Activated CD8-positive, alpha-beta memory T cell treated with anti-CD3 and anti-CD28 coated beads, Interleukin-2, amount 50 U/mL, for 24 hours (primary cell): ENCODE results near the gene AVPR2.

Experiments used
- DNase-seq: peaks from one replicate; pipeline ENCODE4 v3.0.0-alpha.2; 2020; ENCODE audit errors: extremely low read depth

The AVPR2 gene

DNA sequence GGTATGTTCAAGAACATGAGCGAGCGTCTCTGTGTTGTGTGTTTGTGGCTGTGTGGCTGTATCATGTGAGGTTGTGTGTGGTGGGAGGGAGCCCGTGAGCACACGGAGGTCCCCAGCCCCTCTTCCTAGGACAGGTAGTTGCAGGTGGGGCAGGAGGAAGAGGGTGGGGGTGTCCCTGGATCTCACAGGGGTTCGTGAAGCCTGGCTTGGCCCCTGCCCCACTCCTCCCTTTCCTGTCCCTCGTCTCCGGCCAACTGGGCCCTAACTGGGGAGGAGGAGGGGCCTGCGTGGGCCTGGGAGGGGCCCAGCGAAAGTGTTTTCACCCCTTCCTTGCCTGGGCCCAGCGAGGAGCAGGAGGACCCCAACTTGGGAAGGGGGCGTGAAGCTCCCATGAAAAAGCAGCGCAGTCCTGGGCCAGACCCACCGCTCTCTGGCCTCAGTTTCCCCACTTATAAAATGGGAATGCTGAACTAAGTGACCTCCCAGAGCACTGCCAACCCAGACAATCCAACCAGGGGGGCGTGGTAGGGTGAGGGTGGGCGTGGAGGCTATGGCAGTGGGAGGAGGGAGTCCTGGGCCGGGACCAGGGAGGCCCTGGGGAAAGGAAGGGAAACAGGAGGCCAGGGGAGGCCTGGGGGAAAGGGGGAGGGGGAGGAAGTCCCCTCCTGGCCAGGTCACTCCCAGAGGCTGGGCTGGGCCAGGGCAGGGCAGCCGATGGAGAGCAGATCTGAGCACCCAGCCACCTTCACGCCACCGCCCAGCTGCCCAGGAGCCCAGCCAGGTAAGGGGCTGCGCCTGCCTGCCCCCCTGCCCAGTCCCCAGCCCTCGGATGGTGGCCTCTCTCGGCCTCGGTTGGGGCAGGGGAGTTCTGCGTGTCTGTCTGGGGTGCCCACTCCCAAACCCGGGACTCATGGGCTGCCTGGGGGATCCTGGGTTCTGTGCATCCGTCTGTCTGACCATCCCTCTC, at the start of gene AVPR2:
AVPR2 (plus strand) TSS at position 683 of the 967 bp plus-strand sequence. CDS start 473 bp downstream, outside the sequence.
- no peak for DNase-seq

DNA sequence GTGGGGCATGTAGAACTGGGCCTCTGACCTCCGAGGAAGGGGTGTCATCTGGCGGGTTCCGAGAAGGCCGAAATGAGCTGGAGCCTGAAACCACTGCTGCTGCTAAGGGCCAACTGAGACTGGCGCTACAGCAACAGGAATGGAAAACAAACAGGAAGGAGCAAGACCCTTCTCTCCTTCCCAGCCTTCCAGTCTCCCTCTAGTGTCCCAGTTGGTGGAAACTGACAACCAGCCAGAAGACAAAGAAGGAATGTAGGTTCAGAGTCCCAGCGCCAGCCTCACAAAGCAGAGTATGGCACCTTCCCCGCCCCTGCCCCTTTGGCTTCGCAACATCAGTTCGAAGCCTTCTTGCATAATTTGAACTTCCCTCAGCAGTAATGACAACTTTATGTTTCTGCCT, 49.8 kb upstream of the AVPR2 start:
- no peak for DNase-seq

DNA sequence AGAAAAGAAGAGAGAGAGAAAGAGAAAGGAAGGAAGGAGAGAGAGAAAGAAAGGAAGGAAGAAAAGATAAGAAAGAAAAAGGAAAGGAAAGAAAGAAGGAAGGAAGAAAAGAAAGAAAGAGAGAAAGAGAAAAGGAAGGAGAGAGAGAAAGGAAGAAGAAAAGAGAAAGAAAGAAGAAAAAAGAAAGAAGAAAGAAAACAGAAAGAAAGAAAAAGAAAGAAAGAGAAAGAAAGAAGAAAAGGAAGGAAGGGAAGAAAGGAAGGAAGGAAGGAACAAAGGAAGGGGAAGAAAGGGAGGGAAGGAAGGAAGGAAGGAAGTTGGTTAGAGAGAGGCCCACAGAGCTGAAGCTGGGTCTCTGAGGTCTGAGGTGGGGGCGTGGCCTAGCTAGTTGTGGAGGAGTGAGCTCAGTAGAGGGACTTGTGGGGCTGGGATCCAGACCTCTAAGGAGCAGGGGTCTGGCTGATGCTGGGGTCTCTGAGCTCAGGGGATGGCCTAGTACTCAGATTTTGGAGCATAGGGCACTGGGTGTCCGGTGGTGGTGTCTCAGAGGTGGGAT, 47.0 kb upstream of the AVPR2 start:
- no peak for DNase-seq

DNA sequence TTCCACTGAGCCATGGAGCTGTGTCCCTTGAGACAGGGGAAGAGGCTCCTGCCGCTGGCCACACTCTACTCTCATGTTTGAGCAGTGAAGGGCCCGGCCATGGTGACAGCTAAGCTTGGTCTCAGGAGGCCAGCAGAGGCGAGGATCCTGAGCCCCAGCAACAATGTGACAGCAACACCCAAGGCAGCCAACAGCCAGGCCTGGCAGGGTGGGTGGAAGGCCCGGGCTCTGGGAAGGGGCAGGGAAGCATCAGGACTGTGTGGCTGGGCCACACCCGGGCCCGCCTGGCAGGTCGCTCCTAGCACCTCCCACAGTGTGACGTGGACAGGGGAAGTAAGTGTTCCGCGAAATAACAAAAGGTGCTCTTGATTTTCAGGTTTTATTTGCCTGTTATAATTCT, 43.3 kb upstream of the AVPR2 start:
- DNase-seq, result no peak

DNA sequence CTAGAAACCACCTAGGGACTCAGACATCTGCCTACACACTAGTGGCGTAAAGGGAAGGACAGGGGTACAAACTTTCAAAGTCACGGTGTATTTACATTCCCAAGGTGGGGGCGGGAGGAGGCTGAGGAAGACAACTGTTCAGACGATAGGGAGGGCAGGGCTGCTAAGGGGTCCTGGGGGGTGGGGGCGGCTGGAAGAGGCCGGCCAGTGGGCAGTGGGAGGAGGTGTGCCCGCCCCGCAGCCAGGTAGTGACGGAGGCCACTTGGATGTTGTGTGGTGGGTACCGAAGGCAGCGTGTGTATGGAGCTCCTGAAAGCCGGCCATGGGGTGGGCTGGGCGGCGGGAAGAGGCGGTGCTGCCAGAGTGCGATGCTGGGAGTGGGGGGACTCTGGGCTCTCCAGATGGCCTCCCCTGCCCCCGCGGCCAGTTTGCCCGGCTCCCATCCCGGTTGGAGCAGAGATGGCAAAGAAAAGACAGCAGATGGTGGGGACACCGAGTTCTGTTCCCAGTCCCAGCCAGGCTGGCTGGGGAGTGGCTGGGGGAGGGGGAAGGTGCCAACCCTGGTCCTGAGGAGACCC, 42.7 kb upstream of the AVPR2 start:
- no peak for DNase-seq

DNA sequence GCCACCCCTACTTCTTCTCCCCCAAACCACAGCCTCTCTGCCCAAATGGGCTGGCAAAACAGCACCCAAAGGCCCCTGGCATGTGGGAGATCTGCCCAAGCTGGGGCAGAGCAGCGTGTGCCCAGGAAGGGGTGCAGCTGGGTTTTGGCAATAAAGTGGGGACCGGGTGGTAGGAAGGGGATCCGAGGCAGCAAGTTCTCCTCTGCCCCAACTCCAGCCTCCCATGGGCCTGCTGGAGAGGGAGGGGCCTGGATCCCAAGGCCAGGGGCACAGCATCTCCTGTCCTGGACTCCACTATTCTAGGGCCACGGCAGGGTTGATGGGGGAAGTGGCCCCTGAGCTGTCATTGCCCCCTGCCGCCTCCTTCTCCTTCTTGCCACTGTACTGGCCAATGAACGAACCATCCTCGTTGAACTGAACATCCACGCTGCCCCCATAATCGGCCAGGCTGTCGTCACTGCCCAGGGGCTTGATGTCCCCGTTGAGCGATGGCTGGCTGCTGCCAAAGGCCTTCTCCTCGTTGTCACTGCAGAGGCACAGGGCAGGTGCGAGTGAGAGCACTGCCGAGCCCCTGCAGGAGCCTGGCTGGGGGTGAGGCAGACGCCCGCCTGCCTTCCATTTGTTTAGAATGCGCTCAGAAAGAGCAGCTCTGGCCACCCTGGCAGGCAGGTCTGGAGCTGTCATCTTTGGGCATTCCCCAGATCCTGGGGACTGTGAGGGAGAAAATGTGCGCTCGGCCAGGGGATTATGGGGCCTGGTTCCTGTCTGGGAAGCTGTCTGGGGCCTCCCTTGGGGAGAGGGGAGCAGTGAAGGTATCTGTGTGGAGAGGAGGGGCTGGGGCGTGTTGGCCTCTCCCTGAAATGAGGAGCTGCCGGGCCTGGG, 41.9 kb upstream of the AVPR2 start:
- DNase-seq, result no peak

DNA sequence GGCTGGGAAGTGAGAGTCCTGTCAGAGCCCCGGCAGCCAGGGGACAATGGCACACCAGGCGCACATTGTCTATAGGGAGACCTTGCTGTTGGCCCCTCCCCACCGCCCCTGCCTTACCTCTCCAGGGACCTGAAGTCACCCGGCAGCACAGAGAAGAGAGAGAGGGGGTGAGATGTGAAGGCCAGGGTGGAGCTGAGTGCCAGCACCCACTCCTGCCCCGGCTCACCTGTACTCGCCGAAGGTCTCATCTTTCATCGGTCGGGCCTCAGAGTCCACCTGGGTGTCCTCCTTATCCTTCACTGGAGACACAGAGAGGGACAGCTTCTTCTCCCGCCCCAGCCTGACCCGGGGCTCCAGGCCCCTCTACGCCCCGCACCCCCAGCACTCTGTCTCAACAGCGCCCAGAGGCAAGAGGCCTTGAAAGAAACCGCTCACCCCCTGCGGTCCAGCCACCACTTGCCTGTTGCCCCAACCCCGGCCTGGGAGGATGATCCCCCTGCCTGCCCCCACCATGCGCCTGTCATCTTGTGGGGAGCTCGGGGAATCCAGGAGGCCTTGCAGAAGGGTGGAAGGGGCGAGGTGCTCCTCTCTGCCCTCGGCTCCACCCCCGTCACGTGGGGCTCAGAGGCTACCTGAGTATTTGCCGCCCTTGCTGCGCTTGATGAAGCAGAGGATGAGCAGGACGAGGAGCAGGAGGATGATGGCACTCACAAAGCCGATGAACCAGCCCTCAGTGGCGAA, 41.1 kb upstream of the AVPR2 start:
- DNase-seq, result no peak

DNA sequence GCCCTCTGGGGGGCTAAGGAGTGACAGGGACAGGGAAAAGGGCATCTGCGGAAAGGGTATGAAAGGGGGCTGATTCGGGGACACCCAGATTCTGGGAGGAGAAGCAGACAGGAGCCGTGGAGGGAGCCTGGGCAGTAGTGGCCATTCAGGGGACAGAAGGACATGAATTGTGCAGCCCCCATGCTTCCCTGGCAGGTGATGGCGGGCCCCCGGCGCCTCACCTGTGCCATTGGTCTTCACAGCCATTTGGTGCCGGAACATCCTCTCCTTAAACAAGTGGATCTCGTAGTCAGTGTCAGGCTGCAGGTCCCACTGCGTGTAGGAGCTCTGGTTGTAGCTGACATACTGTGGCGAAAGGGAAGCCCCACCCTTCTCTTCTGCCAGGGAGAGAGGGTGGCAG, 40.4 kb upstream of the AVPR2 start:
- DNase-seq, result no peak

DNA sequence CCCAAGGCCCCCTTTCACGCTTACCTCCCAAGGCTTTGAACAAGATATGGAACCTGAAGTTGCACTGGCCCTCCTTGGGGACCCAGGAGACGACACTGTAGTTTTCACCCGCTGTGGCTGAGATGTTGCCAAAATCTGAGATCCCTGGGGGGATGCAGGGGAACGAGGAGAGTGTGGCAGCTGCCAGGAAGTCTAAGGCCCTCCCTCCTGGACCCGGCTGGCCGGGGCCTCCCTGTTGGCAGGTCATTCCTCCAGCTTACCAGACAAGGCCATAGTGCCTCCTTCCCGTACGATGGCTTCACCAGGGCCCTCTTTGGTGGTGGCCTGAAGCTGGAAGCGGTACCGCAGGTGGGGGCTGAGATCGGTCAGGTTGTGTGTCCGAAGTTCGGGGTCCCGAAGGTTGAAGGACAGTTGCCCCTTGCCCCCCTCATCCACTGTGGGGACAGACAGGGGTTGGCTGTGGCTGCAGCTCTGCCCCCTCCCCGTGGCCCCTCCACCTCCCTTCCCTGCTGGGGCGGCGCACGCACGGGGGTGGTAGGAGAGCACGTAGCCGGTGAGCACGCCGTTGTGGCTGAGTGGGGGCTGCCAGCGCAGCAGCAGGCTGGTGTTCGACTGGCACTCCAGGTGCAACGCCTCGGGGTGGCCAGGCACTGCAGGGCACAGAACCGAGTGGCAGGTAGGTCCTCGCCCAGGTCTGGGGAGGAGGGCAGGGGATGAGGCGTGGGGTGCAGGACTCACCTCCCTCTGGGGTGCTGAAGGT, 39.7 kb upstream of the AVPR2 start:
- no peak for DNase-seq

DNA sequence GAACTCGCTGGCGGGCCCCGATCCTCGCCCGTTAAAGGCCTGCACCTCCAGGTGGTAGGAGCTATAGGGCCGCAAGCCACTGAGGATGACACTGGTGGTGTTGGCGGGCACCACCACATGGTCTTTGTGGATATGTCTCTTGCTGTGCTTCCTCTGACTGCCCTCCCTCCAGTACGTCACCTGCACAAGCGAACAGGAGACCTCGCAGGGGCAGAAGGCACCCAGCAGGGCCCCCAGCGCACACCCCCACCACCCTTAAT, 39.2 kb upstream of the AVPR2 start:
- DNase-seq, result no peak

DNA sequence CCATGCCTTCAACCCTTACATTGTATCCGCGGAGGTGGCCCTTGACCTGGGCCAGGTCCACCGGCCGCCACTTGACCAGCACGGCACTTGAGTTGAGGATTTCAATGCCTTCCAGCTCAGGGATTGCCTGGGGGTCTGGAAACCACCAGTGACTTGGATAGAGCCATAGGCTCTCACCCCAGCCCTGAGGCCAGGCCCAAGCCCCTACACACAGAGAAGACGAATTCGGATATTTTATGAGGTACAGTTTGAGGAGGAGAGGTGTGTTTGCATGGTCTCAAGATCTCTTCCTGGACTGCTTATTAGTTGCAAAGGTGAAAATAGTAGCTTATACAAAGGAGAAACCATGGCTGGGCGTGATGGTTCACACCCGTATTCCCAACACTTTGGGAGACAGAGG, 38.8 kb upstream of the AVPR2 start:
- DNase-seq, result no peak

DNA sequence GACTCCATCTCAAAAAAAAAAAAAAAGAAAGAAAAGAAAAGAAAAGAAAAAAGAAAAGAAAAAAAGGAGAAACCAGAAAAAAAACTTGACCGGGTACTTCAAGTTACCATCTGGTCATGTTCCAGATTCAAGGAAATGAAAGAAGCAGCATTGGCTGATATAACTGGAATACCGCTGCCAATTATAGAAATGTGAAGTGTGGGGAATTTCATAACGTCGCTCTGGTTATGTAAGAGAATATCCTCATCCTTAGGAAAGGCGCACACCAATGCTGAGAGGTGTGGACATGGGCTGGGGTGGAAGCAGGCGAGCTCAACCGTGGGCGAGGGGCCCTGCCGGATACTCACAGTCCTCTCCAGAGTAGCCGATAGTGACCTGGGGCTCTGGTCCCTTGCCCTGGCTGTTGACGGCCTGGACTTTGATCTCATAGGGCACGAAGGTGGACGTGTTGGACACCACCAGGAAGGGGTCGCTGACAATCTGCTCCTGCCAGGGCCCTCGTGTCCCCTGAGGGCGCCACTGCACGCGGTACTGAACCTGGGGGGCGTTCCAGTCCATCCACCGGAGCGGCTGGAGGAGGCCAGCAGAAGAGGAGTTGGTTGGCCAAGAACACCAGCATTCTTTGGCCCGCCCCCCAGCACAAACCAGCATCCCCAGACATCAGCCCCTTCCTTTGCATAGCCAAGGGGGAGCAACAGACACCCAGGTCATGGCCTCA, 38.0 kb upstream of the AVPR2 start:
- DNase-seq, result no peak

DNA sequence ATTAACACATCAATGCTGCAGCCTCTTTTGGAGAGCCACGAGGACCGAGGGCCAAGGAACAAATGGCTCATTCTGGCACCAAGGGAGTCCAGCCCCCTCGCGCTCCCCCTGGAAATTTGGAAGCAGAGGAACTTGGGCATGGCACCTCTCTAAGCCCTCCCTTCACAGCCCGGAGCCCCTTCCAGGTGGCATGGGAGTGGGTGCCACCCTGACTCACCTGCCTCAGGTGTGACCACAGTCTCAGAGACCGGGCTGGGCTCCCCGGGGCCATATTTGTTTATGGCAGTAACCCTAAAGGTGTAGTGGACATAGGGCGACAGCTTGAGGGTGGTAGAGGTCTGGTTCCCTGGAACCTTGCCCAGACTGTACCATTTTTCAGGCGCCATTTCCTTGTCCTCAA, 37.3 kb upstream of the AVPR2 start:
- no peak for DNase-seq

DNA sequence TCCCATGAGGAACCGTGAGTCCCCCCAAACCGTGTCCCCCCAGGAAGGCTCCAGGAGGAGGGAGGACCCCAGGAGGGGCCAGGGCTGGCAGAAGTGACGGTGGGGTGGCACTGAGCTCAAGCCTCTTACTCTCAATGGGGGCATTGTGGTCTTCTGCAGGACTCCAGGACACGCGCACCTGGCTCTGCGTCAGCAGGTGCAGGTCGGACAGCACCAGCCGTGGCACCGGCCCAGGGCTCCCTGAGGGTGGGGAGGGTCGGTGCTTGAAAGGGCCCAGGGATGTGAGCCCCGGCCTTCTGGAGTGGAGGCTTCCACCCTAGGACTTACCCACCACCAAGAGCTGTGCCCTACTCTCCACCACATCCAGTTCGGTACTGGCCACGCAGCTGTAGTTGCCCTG, 36.8 kb upstream of the AVPR2 start:
- no peak for DNase-seq

DNA sequence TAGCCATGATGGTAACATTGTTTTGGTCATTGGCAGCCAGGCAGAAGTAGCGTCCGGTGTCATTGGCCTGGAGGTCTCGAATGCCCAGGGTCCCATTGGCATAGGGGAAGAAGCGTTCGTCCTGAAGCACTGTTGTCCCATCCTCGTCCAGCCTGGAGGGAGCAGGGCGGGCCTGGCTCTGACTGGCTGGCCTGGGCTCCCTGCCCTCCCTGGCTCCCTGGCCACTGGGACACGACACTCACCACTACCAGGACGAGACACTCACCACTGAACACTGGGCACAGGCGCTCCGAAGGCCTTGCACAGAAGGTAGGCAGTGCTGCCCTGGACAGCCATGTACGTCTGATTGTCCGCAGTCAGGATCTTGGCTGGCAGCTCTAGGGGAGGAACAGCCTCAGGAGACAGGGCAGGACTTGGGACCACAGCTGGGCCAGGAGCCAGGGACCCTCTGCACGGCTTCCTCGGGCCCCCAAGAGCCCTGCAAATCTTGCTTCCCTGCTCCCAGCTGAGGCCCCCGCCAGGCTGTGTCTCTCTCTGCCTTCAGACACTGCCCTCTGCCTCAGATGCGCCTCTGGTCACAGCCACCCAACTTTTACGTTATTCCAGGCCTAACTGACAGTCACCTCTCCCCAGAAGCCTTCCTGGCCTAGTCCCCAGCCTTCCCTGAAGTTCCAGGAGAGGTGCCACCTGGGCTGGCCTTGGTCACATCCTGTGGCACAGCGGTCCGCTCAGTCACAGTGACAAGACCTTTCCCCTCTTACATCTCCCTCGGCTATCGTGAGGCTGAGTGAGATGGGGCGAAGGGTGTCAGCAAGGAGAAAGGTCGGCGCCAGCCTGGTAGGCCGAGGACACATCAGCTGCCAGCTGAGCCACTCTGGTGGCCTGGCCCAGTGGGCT, 35.6 kb upstream of the AVPR2 start:
- DNase-seq, result no peak

DNA sequence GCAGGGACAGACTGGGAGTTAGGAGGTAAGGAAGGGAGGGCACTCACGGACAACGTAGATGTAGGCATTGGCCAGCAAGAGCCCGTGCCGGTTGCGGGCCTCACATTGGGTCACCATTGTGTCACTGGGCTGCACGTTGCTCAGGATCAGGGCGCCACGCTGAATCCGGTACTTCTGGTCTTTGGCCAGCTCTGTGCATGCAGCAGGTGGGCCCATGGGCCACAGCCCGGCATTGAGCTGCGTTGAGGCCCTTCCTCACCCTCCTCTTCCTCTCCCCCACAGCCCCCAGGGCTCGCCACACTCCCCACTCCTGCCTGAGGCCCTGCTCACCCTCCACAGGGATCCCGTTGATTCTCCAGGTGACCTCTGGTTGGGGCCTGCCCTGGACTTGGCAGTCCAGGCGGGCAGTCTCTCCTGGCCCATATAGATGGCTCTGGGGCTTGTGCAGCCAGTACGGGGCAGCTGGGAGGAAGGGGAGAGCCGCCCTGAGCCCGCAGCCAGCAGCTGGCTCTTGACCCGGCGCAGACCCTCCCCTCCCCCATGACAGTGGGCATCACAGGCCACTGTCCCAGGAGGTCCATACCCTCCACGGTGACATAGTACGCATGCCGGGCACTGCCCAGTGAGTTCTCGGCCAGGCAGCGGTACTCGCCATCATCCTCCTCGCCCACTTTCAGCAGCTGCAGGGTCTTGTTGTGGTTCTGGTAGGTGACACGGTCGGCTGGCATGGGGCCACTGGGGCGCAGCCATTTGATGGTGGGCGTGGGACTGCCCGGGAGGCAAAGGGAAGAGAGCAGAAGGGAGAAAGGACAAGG, 34.8 kb upstream of the AVPR2 start:
- DNase-seq, result no peak

DNA sequence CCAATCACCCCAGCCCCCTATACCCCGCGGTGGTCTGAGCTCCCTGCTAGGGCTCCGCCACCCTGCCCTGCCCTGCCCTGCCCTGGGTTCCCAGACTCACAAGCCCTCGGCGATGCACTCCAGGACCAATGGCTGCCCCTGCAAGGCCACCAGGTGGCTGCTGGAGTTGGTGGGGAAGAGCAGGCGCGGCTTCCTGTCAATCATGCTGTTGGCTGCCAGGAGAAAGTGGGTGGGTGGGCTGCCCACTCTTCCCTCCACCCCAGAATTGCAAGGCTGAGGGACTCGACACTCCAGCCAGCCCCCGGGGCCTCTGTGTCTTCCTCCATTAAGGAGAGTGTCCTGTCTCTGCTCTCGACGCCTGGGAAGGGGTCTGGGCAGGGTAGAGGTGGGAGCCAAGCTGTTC, 34.2 kb upstream of the AVPR2 start:
- no peak for DNase-seq

DNA sequence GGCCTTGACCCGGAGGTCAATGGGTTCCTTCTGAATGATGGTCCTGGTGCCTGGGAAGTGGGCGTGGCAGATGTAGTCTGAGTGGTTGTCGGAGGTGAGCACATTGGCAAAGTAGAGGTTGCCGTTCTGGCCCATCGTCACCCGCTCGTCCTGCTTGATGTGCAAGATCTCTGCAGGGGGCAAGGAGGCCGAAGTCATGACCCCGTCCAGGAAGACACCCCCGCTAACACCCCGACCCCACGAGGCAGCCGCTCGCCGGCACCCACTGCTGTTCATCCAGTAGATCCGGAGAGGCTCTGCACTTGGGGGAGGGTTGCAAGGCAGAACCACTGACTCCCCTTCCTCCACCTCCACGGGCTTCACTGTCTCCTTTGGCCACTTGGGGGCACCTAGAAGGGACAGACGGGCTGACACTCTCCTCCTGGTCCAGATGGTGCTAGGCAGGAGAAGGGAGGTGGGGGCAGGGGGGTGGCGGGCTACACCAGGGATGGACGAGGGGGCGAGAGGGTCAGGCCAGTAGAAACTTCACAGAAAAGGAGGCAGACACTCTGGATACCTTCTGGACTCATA, 33.6 kb upstream of the AVPR2 start:
- DNase-seq, result no peak
